Measurements from ENCODE around the gene CBLL1. TPM values are rescaled to one million over a fixed set of nuclear protein-coding genes. Genes with fewer than 3 reads are reported as not detected.

The CBLL1 gene
- total RNA-seq, 1 experiment from 2014 or later = 41.0 TPM

GRCh38 chr7:107728276-107728675, 15.7 kb upstream of the CBLL1 start:
- in situ Hi-C loops (cut with HindIII; ENCODE audit: low sequenced_read_pairs) = no loop called here
- DNase-seq (ENCODE audit: low spot score) = no peak

DNA sequence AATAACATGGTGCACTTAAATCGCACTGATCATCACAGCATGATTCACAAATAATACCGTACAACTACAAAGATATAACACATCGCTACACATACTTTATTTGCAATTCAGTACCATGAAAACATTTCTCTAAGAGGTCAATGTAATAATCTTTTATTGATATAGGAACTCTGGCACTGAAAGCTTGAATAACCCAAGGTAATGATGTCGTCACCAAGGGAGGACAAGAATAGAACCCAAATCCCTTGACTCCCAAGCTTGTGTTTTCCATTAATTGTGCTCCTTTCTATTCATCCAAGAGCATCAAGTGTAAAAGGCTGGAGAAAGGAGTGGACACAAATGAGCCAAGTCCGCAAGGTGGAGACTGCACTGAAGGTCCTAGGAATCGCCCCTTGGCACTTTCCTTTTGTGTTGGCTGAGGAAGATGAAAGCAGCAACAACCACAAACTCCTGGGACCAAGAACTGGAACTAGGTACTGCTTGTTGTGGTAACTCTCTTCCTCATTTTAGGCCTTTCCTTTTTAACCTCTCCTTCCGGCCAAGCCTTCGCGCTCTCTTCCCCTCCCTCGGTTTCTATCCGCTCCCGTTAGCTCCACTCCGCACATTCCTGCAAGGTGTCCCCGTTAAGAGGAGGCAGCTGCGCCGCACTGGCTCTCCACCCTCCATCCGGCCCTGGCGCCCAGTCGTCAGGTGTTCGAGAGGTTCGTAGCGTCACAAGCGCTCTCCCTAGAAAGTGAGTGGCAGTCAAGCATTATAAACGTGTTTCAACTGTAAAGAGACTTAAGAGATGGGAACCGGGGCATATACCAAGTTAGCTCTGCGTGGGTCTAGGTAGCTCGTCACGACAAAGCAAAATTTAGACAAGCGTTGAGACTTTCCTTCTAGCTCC, 1.0 kb upstream of the CBLL1 start:
- in situ Hi-C loops (cut with HindIII; ENCODE audit: low sequenced_read_pairs) = no loop called here
- no peak for DNase-seq (ENCODE audit: low spot score)

DNA sequence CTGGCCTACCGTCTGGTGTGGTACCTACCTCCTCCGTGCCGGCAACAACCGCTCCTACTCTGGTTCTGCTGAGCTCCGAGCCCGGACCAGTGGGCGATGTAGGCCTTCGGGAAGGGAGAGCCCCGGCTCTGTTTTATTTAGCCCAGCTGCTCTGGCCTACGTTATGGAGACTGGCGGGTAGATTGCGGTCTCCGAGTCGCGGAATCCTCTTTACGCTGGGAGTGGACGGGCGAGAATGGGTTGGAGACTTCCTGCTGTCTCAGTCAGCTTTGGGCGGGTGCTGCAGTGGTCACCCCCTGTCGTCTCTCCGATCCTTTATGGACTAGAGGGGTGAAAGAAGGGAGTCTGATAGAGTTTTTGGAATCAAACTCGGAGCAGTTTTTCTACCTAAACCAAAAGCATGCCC, 406 bp downstream of the CBLL1 start:
- in situ Hi-C loops (cut with HindIII; ENCODE audit: low sequenced_read_pairs) = no loop called here
- no peak for DNase-seq (ENCODE audit: low spot score)

- no peak for DNase-seq (ENCODE audit: low spot score)
- in situ Hi-C loops (cut with HindIII; ENCODE audit: low sequenced_read_pairs) = no loop called here
Measured at GRCh38 chr7:107746006-107746405, 2.1 kb downstream of the CBLL1 start.

GRCh38 chr7:107751113-107751512, 7.2 kb downstream of the CBLL1 start:
- in situ Hi-C loops (cut with HindIII; ENCODE audit: low sequenced_read_pairs) = no loop called here
- no peak for DNase-seq (ENCODE audit: low spot score)

DNA sequence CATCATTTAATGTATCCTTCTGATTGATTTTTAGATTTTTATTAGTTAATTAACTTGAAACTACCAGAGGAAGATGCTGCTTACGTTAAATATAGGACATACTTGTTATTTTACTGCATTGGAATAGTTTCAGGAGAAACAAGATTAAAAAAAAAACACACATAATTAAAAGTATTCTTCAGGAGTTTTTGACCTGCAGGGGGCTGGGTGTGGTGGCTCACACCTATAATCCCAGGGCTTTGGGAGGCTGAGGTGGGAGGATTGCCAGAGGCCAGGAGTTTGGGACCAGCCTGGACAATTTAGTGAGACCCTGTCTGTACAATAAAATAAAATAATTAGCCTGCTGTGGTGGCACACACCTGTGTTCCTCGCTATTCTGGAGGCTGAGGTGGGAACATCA, 10.7 kb downstream of the CBLL1 start:
- in situ Hi-C loops (cut with HindIII; ENCODE audit: low sequenced_read_pairs) = no loop called here
- no peak for DNase-seq (ENCODE audit: low spot score)

- DNase-seq (ENCODE audit: low spot score) = no peak
- in situ Hi-C loops (cut with HindIII; ENCODE audit: low sequenced_read_pairs) = no loop called here
Measured at GRCh38 chr7:107758667-107759066, 14.7 kb downstream of the CBLL1 start.

DNA sequence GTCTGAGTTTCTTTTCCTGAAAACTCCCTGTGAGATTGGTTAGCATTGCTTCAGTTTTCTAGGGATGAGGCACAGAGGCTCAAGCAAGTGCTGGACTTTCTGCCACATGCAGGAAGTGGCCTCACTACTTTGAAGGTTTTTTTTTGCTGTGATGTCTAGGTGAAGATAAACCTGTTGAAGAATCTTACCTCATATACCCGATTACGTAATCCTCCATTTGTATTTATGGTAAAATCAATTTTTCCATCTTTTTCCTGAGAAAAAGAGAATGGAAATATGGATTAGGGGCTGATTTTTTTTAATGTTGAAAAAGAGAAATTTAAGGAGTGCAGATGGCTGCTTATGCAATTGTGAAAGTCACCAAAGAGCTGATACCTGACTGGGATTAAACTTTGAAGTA, 23.4 kb downstream of the CBLL1 start:
- no peak for DNase-seq (ENCODE audit: low spot score)
- in situ Hi-C loops (cut with HindIII; ENCODE audit: low sequenced_read_pairs) = no loop called here

GRCh38 chr7:107768263-107768662, 24.3 kb downstream of the CBLL1 start:
- no peak for DNase-seq (ENCODE audit: low spot score)
- in situ Hi-C loops (cut with HindIII; ENCODE audit: low sequenced_read_pairs) = no loop called here

DNA sequence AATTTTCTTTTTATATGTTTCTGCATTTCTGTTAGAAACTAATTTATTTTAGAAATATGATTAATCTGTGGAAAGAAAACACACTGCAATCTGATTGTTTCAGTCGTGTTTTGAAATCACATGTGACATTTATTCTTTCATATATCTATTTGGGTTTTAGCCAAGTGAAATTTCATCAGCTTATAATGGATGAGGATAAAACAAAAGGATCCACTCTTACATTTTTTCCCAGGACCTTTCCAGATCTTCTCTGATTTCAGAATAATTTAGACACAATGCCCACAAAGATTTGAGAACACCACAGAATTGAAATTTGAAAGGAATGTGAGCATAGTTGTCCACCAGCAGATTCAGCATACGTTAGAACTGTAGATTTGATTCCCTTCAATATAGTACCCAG, 29.1 kb downstream of the CBLL1 start:
- no peak for DNase-seq (ENCODE audit: low spot score)
- in situ Hi-C loops (cut with HindIII; ENCODE audit: low sequenced_read_pairs) = no loop called here

DNA sequence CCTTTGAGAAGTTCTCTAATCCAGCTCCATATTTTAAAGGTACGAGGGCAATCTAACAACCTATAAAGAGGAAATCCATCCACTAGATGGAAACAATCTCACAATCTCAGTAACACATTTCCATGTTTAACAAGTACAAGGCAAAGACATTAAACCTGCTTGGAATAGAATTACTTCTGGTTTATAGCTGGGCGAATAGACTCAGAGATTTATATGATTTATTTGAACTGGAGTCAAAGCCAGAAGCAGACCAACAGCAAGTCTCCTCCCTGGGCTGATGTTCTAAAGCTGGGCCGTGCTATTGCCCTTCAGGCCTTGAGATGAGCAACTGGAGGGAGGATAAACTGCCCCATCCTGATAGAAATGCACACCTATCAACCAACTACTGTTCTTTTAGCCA, 33.8 kb downstream of the CBLL1 start:
- DNase-seq (ENCODE audit: low spot score) = no peak
- in situ Hi-C loops (cut with HindIII; ENCODE audit: low sequenced_read_pairs) = no loop called here

- in situ Hi-C loops (cut with HindIII; ENCODE audit: low sequenced_read_pairs) = no loop called here
- DNase-seq (ENCODE audit: low spot score) = no peak
Measured at GRCh38 chr7:107778283-107778682, 34.3 kb downstream of the CBLL1 start.

DNA sequence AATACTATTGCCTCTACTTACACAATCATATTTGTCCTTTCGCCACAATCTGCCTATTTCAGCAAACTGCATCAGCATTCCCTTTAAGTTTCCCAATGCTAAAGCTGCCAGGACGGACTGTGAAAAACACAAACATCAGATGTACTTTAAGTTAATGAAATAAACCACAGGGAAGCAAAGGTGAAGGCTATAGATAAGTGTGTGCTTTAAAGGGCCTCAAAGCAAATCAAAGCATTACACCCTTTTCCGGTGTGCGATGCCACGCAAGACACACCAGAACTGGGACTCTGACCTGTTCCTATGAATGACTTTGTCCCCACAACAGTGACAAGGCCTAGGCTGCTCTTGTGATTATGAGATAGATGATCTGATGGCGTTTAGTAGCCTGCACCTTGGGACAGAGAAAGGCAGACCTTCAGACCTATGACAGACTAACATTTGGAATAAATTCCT, 35.7 kb downstream of the CBLL1 start:
- DNase-seq (ENCODE audit: low spot score) = no peak
- in situ Hi-C loops (cut with HindIII; ENCODE audit: low sequenced_read_pairs) = no loop called here

- in situ Hi-C loops (cut with HindIII; ENCODE audit: low sequenced_read_pairs) = no loop called here
- no peak for DNase-seq (ENCODE audit: low spot score)
Measured at GRCh38 chr7:107782374-107782773, 38.4 kb downstream of the CBLL1 start.

DNA sequence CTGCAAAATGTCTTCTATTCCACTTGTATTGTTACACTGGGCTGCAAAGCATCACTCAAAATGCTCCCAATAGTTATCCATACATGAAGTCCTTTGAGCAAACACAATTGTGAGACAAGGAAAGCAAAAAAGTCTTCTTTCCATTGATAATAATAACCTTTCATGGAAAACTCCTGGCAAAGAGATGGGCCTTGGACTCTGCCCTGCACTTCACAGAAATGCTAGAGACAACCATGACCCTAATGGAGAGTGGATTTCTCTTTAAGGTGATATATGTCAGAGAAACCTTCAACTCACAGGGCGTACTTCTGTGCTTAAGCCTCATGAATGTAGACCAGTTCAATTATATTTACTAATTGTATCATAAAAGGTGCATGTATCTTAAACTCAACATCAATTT, 39.7 kb downstream of the CBLL1 start:
- in situ Hi-C loops (cut with HindIII; ENCODE audit: low sequenced_read_pairs) = no loop called here
- DNase-seq (ENCODE audit: low spot score) = no peak

GRCh38 chr7:107785170-107785569, 41.2 kb downstream of the CBLL1 start:
- in situ Hi-C loops (cut with HindIII; ENCODE audit: low sequenced_read_pairs) = no loop called here
- DNase-seq (ENCODE audit: low spot score) = no peak

DNA sequence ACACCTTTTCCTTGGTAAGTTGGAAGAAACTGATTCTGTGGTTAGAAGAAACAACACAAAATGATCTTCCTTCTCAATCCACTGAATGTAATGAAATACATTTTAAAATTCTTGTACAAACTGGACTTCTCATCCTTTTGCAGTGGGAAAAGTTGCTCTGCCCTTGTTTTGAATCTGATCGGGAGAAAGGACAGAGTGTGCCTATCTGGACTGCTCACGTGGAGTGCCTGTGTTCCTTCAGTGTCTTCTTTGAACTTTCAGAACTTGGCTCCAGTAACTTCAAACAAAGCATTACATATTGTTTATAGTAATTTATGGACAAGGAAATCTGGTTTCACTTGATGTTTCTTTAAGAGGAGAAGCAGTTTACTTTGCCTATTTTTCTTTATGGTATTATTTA, 42.0 kb downstream of the CBLL1 start:
- DNase-seq (ENCODE audit: low spot score) = no peak
- in situ Hi-C loops (cut with HindIII; ENCODE audit: low sequenced_read_pairs) = no loop called here

DNA sequence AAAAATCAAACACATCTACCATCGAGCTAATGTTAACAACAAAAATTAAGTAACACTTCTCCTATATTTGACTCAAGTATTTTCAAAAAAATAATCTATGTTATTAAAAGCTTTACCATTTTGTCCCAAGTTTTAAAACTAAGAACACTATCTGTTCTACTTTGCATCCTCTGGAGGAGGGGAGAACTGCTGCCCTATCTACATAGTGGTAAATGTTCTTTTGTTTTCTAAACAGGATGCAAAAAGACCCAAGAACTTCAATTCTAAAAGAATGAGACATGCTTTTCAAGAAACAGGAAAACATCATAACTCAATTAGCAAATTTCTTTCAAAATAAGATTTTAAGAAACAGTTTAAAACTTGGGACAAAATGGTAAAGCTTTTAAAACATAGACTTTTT, 44.3 kb downstream of the CBLL1 start:
- in situ Hi-C loops (cut with HindIII; ENCODE audit: low sequenced_read_pairs) = no loop called here

GRCh38 chr7:107788662-107789061, 44.7 kb downstream of the CBLL1 start:
- in situ Hi-C loops (cut with HindIII; ENCODE audit: low sequenced_read_pairs) = no loop called here
- DNase-seq (ENCODE audit: low spot score) = no peak

More for the DNA sequence above, 44.3 kb downstream of the CBLL1 start:
- no peak for DNase-seq (ENCODE audit: low spot score)

GRCh38 chr7:107789647-107790046, 45.7 kb downstream of the CBLL1 start:
- in situ Hi-C loops (cut with HindIII; ENCODE audit: low sequenced_read_pairs) = no loop called here
- DNase-seq (ENCODE audit: low spot score) = no peak

- no peak for DNase-seq (ENCODE audit: low spot score)
- in situ Hi-C loops (cut with HindIII; ENCODE audit: low sequenced_read_pairs) = no loop called here
Measured at GRCh38 chr7:107792364-107792763, 48.4 kb downstream of the CBLL1 start.
